Pancreas (tissue), 10 donors: ENCODE measurements around the gene DENND4B. TPM values are rescaled to one million over a fixed set of nuclear protein-coding genes. Genes with fewer than 3 reads are reported as not detected.

Experiments used
- ATAC-seq, 4 donors: fragments of 200-7000 bp; cut with Tn5 transposase; one replicate each; pipeline versions ENCODE4 v1.8.0 to v1.9.1; 2020; ENCODE audit warnings: mild to moderate bottlenecking in 4 of 4, moderate library complexity in 4 of 4
- DNase-seq, 6 donors: peaks; one replicate each; pipeline ENCODE4 v3.0.0-alpha.2; 2020
- FAIRE-seq: peaks from 2 replicates; lab custom pipeline; 2012; peaks lifted over from hg19 to GRCh38; lab: Jason Lieb, UNC
- H3K27ac ChIP-seq, 4 donors: fragments of 200-600 bp; sonication (generic); 1 replicate in 3 of 4; 2 replicates in 1 of 4; pipeline versions ENCODE4 v1.5.0 to v1.8.0; 2020
- H3K27me3 ChIP-seq, 4 donors: fragments of 200-600 bp; one replicate each; pipeline ENCODE4 v1.8.0; 2021
- H3K36me3 ChIP-seq, 3 donors: fragments of 200-600 bp; sonication (generic) in 1 of 3; one replicate each; pipeline versions ENCODE4 v1.5.0 to v1.8.0; 2020 to 2021
- H3K4me1 ChIP-seq, 3 donors: fragments of 200-600 bp; one replicate each; pipeline ENCODE4 v1.8.0; 2021
- H3K4me3 ChIP-seq, 4 donors: fragments of 200-600 bp; sonication (generic) in 2 of 4; one replicate each; pipeline versions ENCODE4 v1.5.0 to v1.8.0; 2020 to 2021
- H3K9me3 ChIP-seq, 4 donors: fragments of 200-600 bp; one replicate each; pipeline ENCODE4 v1.8.0; 2021
- CTCF ChIP-seq, 4 donors: fragments of 200-600 bp; sonication (generic) in 3 of 4; IDR thresholded peaks; one replicate each; pipeline versions ENCODE4 v1.5.0 to v1.8.0; 2021; ENCODE audit warnings: antibody characterized with exemption in 4 of 4
- WGBS, 2 donors: extraction: QIAGEN DNeasy Blood & Tissue Kit; methylation state at CpG; one replicate each; pipeline ENCODE4 v1.1.7; 2013; 5-methylcytosine and 5-hydroxymethylcytosine counted together
- intact Hi-C, 3 donors: fragments of 100-400 bp; cut with DNase I; formaldehyde crosslinking; loops; one replicate each; pipeline versions ENCODE4 v1.11.1 to v1.14.2; 2022
- polyA plus RNA-seq, 2 donors: library from polyadenylated mRNA; stranded (reverse); fragments of 200-250 nt; gene quantifications; one replicate each; pipeline ENCODE4 v1.2.3, GENCODE V29; 2013
- total RNA-seq, 6 donors: library from RNA; stranded (reverse); fragmentation: NEBNext Ultra II Directional in 4 of 6; extraction: Animal tissue kit (Norgen Biotek cat#: 25700) in 4 of 6; gene quantifications; one replicate each; pipeline versions ENCODE4 v1.2.1 to v1.2.4, GENCODE V29; 2021 to 2023
- donor health status: healthy with polysubstance abuse.
- donor health status: DM: no; HTN: no; CAD: no; lungs with moderate emphysema.
- donor health status: DM: no; HTN: no; CAD: no.
- donor health status: control.
- donor health status: control.
- donor health status: Bipolar disorder and iron deficiency.
- donor health status: DM: yes; HTN: yes; CAD: no.
- donor health status: DM: no; HTN: no; CAD: no.
- donor health status: DM: no; HTN: no; CAD: no.
- donor health status: DM: yes; HTN: yes; CAD: no.

The DENND4B gene
- total and polyA plus RNA-seq, 8 donors: 17.8 to 57.0 (median 23.9) TPM

- H3K27me3 ChIP-seq: no peaks in the 10 kb centered on the region
- DNase-seq: no peak
- no peak for FAIRE-seq
These were observed 17.7 kb downstream of the DENND4B start for GRCh38 chr1:153928791-153929341.

GRCh38 chr1:153928245-153928644, 18.3 kb downstream of the DENND4B start:
- intact Hi-C loops: no loop called here
- Histone ChIP-seq H3K27ac (no peak overlapping the region), H3K9me3 (no peaks in the 10 kb centered on the region), H3K27me3 (no peaks in the 10 kb centered on the region), H3K4me3 (no peak overlapping the region), H3K4me1 (peaks cover 0 to 6% (median 3%) of the 10 kb centered on the region in 3 donors), H3K36me3 (no peaks in the 10 kb centered on the region)
- 76 to 88% methylated on average over 1 of the region's 1 CpG for WGBS, 2 donors
- FAIRE-seq (no peak), ATAC-seq (no peak), DNase-seq (no peak)
- TF ChIP-seq CTCF (IDR thresholded peaks at IDR 0.05): no peak

More at GRCh38 chr1:153928791-153929341, 17.7 kb downstream of the DENND4B start:
- intact Hi-C loops: no loop called here
- H3K27ac ChIP-seq: no peak overlapping the region
- H3K4me1 ChIP-seq: peaks cover 0 to 4% (median under 1%) of the 10 kb centered on the region in 3 donors
- no peak for TF ChIP-seq CTCF (IDR thresholded peaks at IDR 0.05)
- no peak overlapping the region for H3K4me3 ChIP-seq
- no peak for ATAC-seq
- 66 to 82% methylated on average over 4 of the region's 4 CpGs for WGBS, 2 donors
- peaks cover 0 to 5% (median 2%) of the 10 kb centered on the region in 3 donors for H3K36me3 ChIP-seq
- no peaks in the 10 kb centered on the region for H3K9me3 ChIP-seq

GRCh38 chr1:153926405-153926804, 20.1 kb downstream of the DENND4B start:
- peaks cover 0 to 8% (median 3%) of the 10 kb centered on the region in 3 donors for H3K4me1 ChIP-seq
- 71 to 81% methylated on average over 4 of the region's 4 CpGs for WGBS, 2 donors
- FAIRE-seq (no peak), DNase-seq (no peak), ATAC-seq (no peak)
- no peaks in the 10 kb centered on the region for H3K9me3 ChIP-seq
- intact Hi-C loops: no loop called here
- H3K36me3 ChIP-seq: no peaks in the 10 kb centered on the region
- H3K27me3 ChIP-seq: no peaks in the 10 kb centered on the region
- no peak overlapping the region for H3K27ac ChIP-seq
- no peak for TF ChIP-seq CTCF (IDR thresholded peaks at IDR 0.05)
- H3K4me3 ChIP-seq: no peak overlapping the region

GRCh38 chr1:153922972-153923925, 23.3 kb downstream of the DENND4B start, which contains the start of gene GATAD2B:
Gene GATAD2B, minus strand, starts transcription at chr1:153922972. Its CDS starts 94,625 bp downstream, at chr1:153828347.
- ATAC-seq (peak; percentile 94 to 98 (median 96)), DNase-seq (peak; percentile 99 to 100 (median 100)), FAIRE-seq (no peak)
- Histone ChIP-seq H3K27ac (peak within 1 kb of the TSS; percentile 65 to 87 (median 76)), H3K4me3 (peak within 1 kb of the TSS; percentile 63 to 75 (median 68)), H3K4me1 (peaks cover 3 to 20% (median 8%) of the 10 kb centered on the region in 3 donors), H3K9me3 (no peaks in the 10 kb centered on the region), H3K36me3 (no peaks in the 10 kb centered on the region), H3K27me3 (no peaks in the 10 kb centered on the region)
- WGBS, 2 donors: 0 to 1% methylated on average over 47 to 53 of the region's 53 CpGs
- intact Hi-C loops: no loop called here
- no peak for TF ChIP-seq CTCF (IDR thresholded peaks at IDR 0.05)
